DND-41 (cell line): Measurements from ENCODE around the gene SPRY4.

Experiments
- EZH2 ChIP-seq: IDR thresholded peaks from 3 replicates; pipeline ENCODE4 v1.6.1; 2012; ENCODE audit warnings: borderline replicate concordance, low read depth, mild to moderate bottlenecking, moderate library complexity, low read length, inconsistent platforms; ENCODE audit not compliant: severe bottlenecking
- TF ChIP-seq, protein P1 (sequence below): IDR thresholded peaks from 2 replicates; pipeline ENCODE4 v1.5.1; 2012; ENCODE audit warnings: borderline replicate concordance, low read length, moderate library complexity, mild to moderate bottlenecking; ENCODE audit not compliant: poor library complexity, severe bottlenecking; ENCODE audit errors: extremely low read depth

DNA sequence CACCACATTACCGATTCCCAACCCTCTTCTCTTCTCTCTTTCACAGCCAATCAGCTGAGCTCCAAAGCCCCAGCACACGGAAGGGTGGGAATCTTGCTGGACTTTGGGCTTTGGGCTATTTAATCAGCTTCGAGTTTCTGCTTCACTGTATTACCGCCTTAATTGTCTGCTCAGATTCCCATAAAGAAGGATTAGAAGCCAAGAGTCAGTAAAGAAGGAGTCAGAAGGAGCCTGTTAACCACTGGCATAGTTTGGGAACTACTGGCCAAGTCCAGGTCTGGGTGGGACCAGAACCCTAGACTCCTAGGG, 4.4 kb downstream of the SPRY4 start:
- TF ChIP-seq EZH2, result no peak
- TF ChIP-seq, protein P1, sequence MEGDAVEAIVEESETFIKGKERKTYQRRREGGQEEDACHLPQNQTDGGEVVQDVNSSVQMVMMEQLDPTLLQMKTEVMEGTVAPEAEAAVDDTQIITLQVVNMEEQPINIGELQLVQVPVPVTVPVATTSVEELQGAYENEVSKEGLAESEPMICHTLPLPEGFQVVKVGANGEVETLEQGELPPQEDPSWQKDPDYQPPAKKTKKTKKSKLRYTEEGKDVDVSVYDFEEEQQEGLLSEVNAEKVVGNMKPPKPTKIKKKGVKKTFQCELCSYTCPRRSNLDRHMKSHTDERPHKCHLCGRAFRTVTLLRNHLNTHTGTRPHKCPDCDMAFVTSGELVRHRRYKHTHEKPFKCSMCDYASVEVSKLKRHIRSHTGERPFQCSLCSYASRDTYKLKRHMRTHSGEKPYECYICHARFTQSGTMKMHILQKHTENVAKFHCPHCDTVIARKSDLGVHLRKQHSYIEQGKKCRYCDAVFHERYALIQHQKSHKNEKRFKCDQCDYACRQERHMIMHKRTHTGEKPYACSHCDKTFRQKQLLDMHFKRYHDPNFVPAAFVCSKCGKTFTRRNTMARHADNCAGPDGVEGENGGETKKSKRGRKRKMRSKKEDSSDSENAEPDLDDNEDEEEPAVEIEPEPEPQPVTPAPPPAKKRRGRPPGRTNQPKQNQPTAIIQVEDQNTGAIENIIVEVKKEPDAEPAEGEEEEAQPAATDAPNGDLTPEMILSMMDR, result no peak
